GM20000 (cell line): ENCODE results near the gene TCIRG1.

Experiments
- DNase-seq: peaks from one replicate; pipeline ENCODE4 v3.0.0; 2012; ENCODE audit warnings: low spot score
- CTCF ChIP-seq: IDR thresholded peaks from 2 replicates; pipeline ENCODE4 v1.5.1; 2012; ENCODE audit warnings: mild to moderate bottlenecking, control low read depth; ENCODE audit errors: extremely low read depth, missing control alignments

Gene TCIRG1

DNA sequence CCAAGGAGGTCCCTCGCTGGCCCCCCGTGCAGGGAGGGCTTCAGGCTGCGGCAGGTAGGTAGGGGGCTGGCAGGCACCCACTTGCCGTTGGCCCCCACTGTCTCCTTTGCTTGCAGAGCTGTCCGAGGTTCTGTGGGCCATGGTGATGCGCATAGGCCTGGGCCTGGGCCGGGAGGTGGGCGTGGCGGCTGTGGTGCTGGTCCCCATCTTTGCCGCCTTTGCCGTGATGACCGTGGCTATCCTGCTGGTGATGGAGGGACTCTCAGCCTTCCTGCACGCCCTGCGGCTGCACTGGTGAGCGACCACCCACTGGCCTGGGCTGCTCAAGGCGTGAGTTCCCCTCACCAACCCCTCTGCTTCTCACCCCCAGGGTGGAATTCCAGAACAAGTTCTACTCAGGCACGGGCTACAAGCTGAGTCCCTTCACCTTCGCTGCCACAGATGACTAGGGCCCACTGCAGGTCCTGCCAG, 11.6 kb downstream of the TCIRG1 start:
- DNase-seq, result peak; percentile 18
- TF ChIP-seq CTCF, result no peak

- no peak for TF ChIP-seq CTCF
- DNase-seq, result peak; percentile 19
Measured at GRCh38 chr11:68051191-68052136, 12.6 kb downstream of the TCIRG1 start.

DNA sequence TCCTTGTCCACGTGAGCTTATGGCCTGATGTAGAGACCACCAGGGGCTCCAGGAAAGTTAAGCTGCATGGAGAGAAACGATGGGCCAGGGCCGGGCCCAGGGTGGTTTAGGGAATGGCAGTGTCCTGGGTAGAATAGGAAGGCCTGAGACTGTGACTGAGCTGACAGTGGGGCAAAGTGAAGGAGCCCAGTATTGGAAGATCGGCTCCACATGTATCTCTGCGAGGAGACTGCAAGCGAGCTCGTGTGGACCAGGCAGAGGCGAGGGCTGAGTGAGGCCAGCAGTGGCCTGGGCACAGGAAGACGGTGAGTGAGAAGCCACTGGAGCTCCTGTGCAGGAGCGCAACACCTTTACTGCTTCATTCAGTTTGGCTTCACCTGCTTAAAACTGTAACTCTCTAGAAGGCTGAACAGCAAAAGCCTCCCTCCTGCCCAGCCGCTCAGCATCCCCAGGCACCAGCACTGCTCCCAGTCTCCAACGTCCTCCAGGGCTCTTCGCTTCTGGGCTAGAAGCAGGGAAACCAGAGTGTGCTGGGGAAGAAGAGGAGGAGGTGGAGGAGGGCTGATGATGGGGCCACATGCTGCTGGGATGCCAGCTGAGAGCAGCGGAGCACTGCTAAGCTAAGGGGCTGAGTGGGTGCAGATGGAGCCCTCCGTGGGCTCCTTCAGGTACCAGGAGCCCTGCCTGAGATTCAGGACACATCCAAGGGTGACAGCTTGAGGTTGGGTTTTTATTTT, 13.5 kb downstream of the TCIRG1 start:
- no peak for TF ChIP-seq CTCF
- peak; percentile 9 for DNase-seq

DNA sequence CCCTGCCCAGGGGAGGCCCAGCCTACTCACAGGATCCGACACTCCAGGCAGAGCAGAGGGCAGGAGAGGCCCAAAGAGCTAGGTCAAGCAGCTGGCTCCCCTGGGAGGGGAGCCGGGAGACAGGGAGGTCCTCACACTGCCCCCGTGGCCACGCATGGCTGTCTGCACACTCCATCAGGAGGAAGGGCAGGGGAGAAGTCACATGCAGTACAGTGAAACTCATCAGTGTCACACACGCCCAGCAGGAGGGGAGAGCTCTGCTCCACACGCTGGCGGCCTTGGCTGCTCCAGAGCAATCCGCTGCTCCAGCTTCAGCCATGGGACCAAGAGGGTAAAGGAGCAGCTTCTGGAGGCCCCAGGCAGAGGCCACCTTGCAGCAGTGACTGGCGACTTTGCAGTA, 14.3 kb downstream of the TCIRG1 start:
- peak; percentile 8 for DNase-seq
- TF ChIP-seq CTCF, result no peak

DNA sequence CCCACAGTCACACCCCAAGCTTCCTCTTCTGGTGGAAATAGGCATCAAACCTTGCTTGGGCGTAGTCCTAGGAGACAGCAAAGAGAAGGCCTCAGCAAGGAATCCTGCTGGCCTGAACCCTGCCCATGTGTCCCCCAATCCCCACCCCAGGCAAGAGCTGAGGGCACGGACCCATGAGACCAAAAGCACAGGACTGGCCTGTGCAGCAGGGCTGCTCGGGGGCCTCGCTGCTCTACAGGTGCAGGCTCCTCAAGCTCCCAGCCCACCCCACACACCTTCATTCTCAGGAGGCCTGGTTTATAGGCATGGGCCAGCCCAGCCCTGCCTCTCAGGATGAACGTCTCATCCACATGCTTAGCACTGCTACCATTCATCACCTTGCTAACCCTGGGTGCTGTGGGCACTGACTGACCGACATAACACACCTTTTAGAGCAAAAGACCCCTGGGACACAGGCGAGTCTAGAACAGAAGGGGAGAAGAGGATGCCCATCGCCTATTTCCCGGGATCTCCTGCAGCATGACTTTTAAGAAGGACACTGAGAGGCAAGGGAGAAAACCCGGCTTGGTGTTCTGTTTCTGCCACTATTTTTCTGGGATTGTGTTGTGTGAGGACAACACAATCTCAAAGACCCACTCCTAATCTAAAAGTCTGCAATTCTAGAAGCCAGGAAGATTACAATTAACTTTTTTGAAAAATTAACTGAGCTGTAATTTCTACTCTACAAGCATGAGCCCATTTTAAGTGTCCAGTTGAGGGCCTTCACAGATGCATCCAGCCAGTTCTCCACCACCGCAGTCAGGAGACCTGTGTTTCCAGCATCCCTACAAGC, 15.4 kb downstream of the TCIRG1 start:
- no peak for TF ChIP-seq CTCF
- peak; percentile 6 for DNase-seq

GRCh38 chr11:68056317-68057285, 17.8 kb downstream of the TCIRG1 start:
- TF ChIP-seq CTCF, result no peak
- no peak for DNase-seq
